ENCODE measurements around the gene MTMR3. TPM values are rescaled to one million over a fixed set of nuclear protein-coding genes. Genes with fewer than 3 reads are reported as not detected.

Gene MTMR3
- total RNA-seq, 1 donor from 2014 or later = 41.0 TPM

- DNase-seq (ENCODE audit: low read depth) (peak; percentile 67), FAIRE-seq (peak; percentile 86)
- Histone ChIP-seq H3K4me2 (ENCODE audit: low read length) (peak overlapping the region; percentile 21), H4K20me1 (ENCODE audit: insufficient read depth, low read length) (peaks cover 58% of the 10 kb centered on the region), H3K36me3 (ENCODE audit: insufficient read depth, low read length) (no peaks in the 10 kb centered on the region), H3K27ac (ENCODE audit: low read depth, low read length) (peak overlapping the region; percentile 43), H3K27me3 (ENCODE audit: insufficient read depth, low read length) (no peaks in the 10 kb centered on the region), H3K9me3 (ENCODE audit: insufficient read depth, low read depth, low read length) (no peaks in the 10 kb centered on the region), H3K9ac (ENCODE audit: low read length) (no peak overlapping the region), H3K79me2 (ENCODE audit: insufficient read depth, low read length) (peaks cover 79% of the 10 kb centered on the region), H3K4me3 (ENCODE audit: insufficient read depth, low read depth, low read length) (no peak overlapping the region), H2AFZ (ENCODE audit: low read depth, low read length) (no peak overlapping the region), H3K4me1 (ENCODE audit: insufficient read depth, low read length) (no peaks in the 10 kb centered on the region)
- Mint-ChIP-seq H3K4me1 (ENCODE audit: low read depth, unreplicated experiment) (peaks cover 57% of the 10 kb centered on the region), H3K27ac (ENCODE audit: unreplicated experiment) (peak overlapping the region; percentile 18), H3K27me3 (ENCODE audit: low read depth, unreplicated experiment) (no peaks in the 10 kb centered on the region), H3K4me3 (ENCODE audit: unreplicated experiment) (peak overlapping the region; percentile 35), H3K9me3 (ENCODE audit: unreplicated experiment) (no peaks in the 10 kb centered on the region), H3K36me3 (ENCODE audit: low read depth, unreplicated experiment) (no peaks in the 10 kb centered on the region)
- TF ChIP-seq, protein P1, sequence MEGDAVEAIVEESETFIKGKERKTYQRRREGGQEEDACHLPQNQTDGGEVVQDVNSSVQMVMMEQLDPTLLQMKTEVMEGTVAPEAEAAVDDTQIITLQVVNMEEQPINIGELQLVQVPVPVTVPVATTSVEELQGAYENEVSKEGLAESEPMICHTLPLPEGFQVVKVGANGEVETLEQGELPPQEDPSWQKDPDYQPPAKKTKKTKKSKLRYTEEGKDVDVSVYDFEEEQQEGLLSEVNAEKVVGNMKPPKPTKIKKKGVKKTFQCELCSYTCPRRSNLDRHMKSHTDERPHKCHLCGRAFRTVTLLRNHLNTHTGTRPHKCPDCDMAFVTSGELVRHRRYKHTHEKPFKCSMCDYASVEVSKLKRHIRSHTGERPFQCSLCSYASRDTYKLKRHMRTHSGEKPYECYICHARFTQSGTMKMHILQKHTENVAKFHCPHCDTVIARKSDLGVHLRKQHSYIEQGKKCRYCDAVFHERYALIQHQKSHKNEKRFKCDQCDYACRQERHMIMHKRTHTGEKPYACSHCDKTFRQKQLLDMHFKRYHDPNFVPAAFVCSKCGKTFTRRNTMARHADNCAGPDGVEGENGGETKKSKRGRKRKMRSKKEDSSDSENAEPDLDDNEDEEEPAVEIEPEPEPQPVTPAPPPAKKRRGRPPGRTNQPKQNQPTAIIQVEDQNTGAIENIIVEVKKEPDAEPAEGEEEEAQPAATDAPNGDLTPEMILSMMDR (IDR thresholded peaks at IDR 0.05; ENCODE audit: insufficient read depth, low read depth, low read length) = no peak
- TF ChIP-seq EZH2 (IDR thresholded peaks at IDR 0.05; ENCODE audit: insufficient read depth, low read length) = no peak
Measured at GRCh38 chr22:29947410-29948384, 64.7 kb downstream of the MTMR3 start.

GRCh38 chr22:29948385-29948769 is 65.4 kb downstream of the MTMR3 start:
- Histone ChIP-seq H3K9ac (ENCODE audit: low read length) (no peak overlapping the region), H3K4me2 (ENCODE audit: low read length) (peak overlapping the region; percentile 21)
- TF ChIP-seq EZH2 (IDR thresholded peaks at IDR 0.05; ENCODE audit: insufficient read depth, low read length) = no peak
- TF ChIP-seq, protein P1 (IDR thresholded peaks at IDR 0.05; ENCODE audit: insufficient read depth, low read depth, low read length) = no peak

More at GRCh38 chr22:29948385-29948769, 65.4 kb downstream of the MTMR3 start:
- FAIRE-seq (no peak), DNase-seq (ENCODE audit: low read depth) (no peak)
- Histone ChIP-seq H3K27ac (ENCODE audit: low read depth, low read length) (peak overlapping the region; percentile 2), H3K27me3 (ENCODE audit: insufficient read depth, low read length) (no peaks in the 10 kb centered on the region), H3K9me3 (ENCODE audit: insufficient read depth, low read depth, low read length) (no peaks in the 10 kb centered on the region), H3K79me2 (ENCODE audit: insufficient read depth, low read length) (peaks cover 85% of the 10 kb centered on the region), H3K4me3 (ENCODE audit: insufficient read depth, low read depth, low read length) (no peak overlapping the region), H4K20me1 (ENCODE audit: insufficient read depth, low read length) (peaks cover 63% of the 10 kb centered on the region), H3K4me1 (ENCODE audit: insufficient read depth, low read length) (no peaks in the 10 kb centered on the region), H3K36me3 (ENCODE audit: insufficient read depth, low read length) (no peaks in the 10 kb centered on the region), H2AFZ (ENCODE audit: low read depth, low read length) (no peak overlapping the region)
- no peak overlapping the region for H3K27ac Mint-ChIP-seq (ENCODE audit: unreplicated experiment)
- H3K36me3 Mint-ChIP-seq (ENCODE audit: low read depth, unreplicated experiment) = no peaks in the 10 kb centered on the region
- H3K27me3 Mint-ChIP-seq (ENCODE audit: low read depth, unreplicated experiment) = no peaks in the 10 kb centered on the region
- peaks cover 58% of the 10 kb centered on the region for H3K4me1 Mint-ChIP-seq (ENCODE audit: low read depth, unreplicated experiment)
- no peaks in the 10 kb centered on the region for H3K9me3 Mint-ChIP-seq (ENCODE audit: unreplicated experiment)
- H3K4me3 Mint-ChIP-seq (ENCODE audit: unreplicated experiment) = no peak overlapping the region
